Measurements from ENCODE around the gene SORCS2.

- TF ChIP-seq POLR2A (IDR thresholded peaks at IDR 0.05; ENCODE audit: low read length) = no peak
- no peak for TF ChIP-seq GATA1 (IDR thresholded peaks at IDR 0.05; ENCODE audit: low read depth, low read length)
Observed at GRCh38 chr4:7182616-7183015, 9.7 kb upstream of the SORCS2 start.
